GM12878 (cell line): ENCODE measurements around the gene LCAT. TPM values are rescaled to one million over a fixed set of nuclear protein-coding genes. Genes with fewer than 3 reads are reported as not detected.

Source experiments
- ATAC-seq: fragments of 200-7000 bp; cut with Tn5 transposase; 3 replicates; pipeline ENCODE4 v1.9.1; 2020; ENCODE audit warnings: mild to moderate bottlenecking, moderate library complexity
- BruUV-seq: library from RNA; stranded (reverse); fragments of 400-500 nt; replicated peaks from 2 replicates; lab custom pipeline; 2021; lab: Mats Ljungman, UMichigan
- CTCF ChIA-PET: fragments of 300-600 bp; sonication (Branson Sonifier 250); formaldehyde crosslinking; extraction: SDS; loops from one replicate; lab custom pipeline; 2021; ENCODE audit warnings: inconsistent platforms; lab: Yijun Ruan, JAX
- POLR2A ChIA-PET: fragments of 350-600 bp; formaldehyde crosslinking; extraction: SDS; loops from one replicate; lab custom pipeline; 2021; ENCODE audit warnings: inconsistent platforms; lab: Charles Lee
- RAD21 ChIA-PET: fragments of 300-600 bp; sonication (Branson Sonifier 250); formaldehyde crosslinking; loops from one replicate; lab custom pipeline; 2023; ENCODE audit warnings: antibody characterized with exemption; ENCODE audit not compliant: unreplicated experiment; lab: Charles Lee
- SMC1A ChIA-PET: fragments of 300-600 bp; sonication (Branson Sonifier 250); formaldehyde crosslinking; loops from one replicate; lab custom pipeline; 2023; ENCODE audit not compliant: unreplicated experiment, uncharacterized antibody; lab: Charles Lee
- DNase-seq: peaks from one replicate; pipeline ENCODE4 v3.0.0-alpha.2; 2011; ENCODE audit warnings: low read depth, low spot score
- FAIRE-seq: peaks from 3 replicates; lab custom pipeline; 2011; peaks lifted over from hg19 to GRCh38; lab: Jason Lieb, UNC
- H2AFZ ChIP-seq: 2 replicates; pipeline ENCODE4 v1.6.0; 2011; ENCODE audit warnings: low read depth, low read length, control low read depth; ENCODE audit not compliant: control insufficient read depth
- H3K27ac ChIP-seq: 2 replicates; pipeline ENCODE4 v1.5.1; 2011; ENCODE audit warnings: control low read depth; ENCODE audit not compliant: control insufficient read depth, insufficient read depth
- H3K27me3 ChIP-seq, 2 experiments: replicated peaks in 1 of 2; 2 replicates each; pipeline versions ENCODE4 v1.6.0 to v1.6.1; 2011; ENCODE audit warnings: low read length in 1 of 2; ENCODE audit not compliant: control insufficient read depth in 2 of 2, insufficient read depth in 2 of 2
- H3K36me3 ChIP-seq, 2 experiments: 2 replicates each; pipeline ENCODE4 v1.5.1; 2011; ENCODE audit warnings: low read length in 1 of 2; ENCODE audit not compliant: control insufficient read depth in 2 of 2, insufficient read depth in 2 of 2
- H3K4me1 ChIP-seq: 2 replicates; pipeline ENCODE4 v1.6.1; 2011; ENCODE audit warnings: mild to moderate bottlenecking, low read length, moderate library complexity, mixed read lengths; ENCODE audit not compliant: control insufficient read depth, insufficient read depth
- H3K4me2 ChIP-seq: 2 replicates; pipeline ENCODE4 v1.6.0; 2011; ENCODE audit warnings: control low read depth; ENCODE audit not compliant: control insufficient read depth, insufficient read depth
- H3K4me3 ChIP-seq: fragments of 200-600 bp; sonication (generic); 2 replicates; pipeline ENCODE4 v1.5.1; 2016
- H3K79me2 ChIP-seq: 2 replicates; pipeline ENCODE4 v1.6.0; 2011; ENCODE audit warnings: low read length; ENCODE audit not compliant: control insufficient read depth, insufficient read depth
- H3K9ac ChIP-seq: 2 replicates; pipeline ENCODE4 v1.8.0; 2011; ENCODE audit warnings: low read length, control low read depth, mixed read lengths; ENCODE audit not compliant: control insufficient read depth, insufficient read depth
- H3K9me3 ChIP-seq: replicated peaks from 3 replicates; pipeline ENCODE4 v1.5.1; 2011; ENCODE audit warnings: mild to moderate bottlenecking, low read length; ENCODE audit not compliant: control insufficient read depth, insufficient read depth
- H4K20me1 ChIP-seq: 2 replicates; pipeline ENCODE4 v1.6.0; 2011; ENCODE audit not compliant: control insufficient read depth, insufficient read depth
- BHLHE40 ChIP-seq, 2 experiments: fragments of 450-650 bp in 1 of 2; IDR thresholded peaks; 2 replicates each; pipeline ENCODE4 v1.6.1; 2011 to 2017; ENCODE audit warnings: low read depth in 2 of 2, borderline replicate concordance in 1 of 2, improper control_type of control experiment in 1 of 2, low read length in 1 of 2, mild to moderate bottlenecking in 1 of 2
- CHD2 ChIP-seq: IDR thresholded peaks from 2 replicates; pipeline ENCODE4 v1.6.1; 2011; ENCODE audit warnings: low read depth, low read length, improper control_type of control experiment, borderline replicate concordance
- ELK1 ChIP-seq: IDR thresholded peaks from 2 replicates; pipeline ENCODE4 v1.6.1; 2012; ENCODE audit warnings: low read depth, low read length, improper control_type of control experiment
- IRF4 ChIP-seq: IDR thresholded peaks from 2 replicates; pipeline ENCODE4 v1.6.1; 2011; ENCODE audit warnings: low read depth, low read length
- KLF5 ChIP-seq: fragments of 450-650 bp; IDR thresholded peaks from 2 replicates; pipeline ENCODE4 v1.6.1; 2014; ENCODE audit warnings: mild to moderate bottlenecking; ENCODE audit not compliant: partially characterized antibody
- RAD21 ChIP-seq: IDR thresholded peaks from 2 replicates; pipeline ENCODE4 v1.6.1; 2011; ENCODE audit warnings: mild to moderate bottlenecking, low read depth, low read length, moderate library complexity; ENCODE audit not compliant: insufficient read depth
- SPI1 ChIP-seq: IDR thresholded peaks from 2 replicates; pipeline ENCODE4 v1.6.1; 2011; ENCODE audit warnings: low read depth, mild to moderate bottlenecking, low read length, moderate library complexity, borderline replicate concordance; ENCODE audit not compliant: insufficient read depth
- SUPT20H ChIP-seq: IDR thresholded peaks from 2 replicates; pipeline ENCODE4 v1.6.1; 2011; ENCODE audit warnings: low read depth, mild to moderate bottlenecking, low read length, moderate library complexity, borderline replicate concordance; ENCODE audit not compliant: control insufficient read depth
- ZNF274 ChIP-seq: IDR thresholded peaks from one replicate; pipeline ENCODE4 v1.8.0; 2011; ENCODE audit not compliant: insufficient read length, insufficient read depth
- WGBS: methylation state at CpG from one replicate; pipeline ENCODE4 v1.1.6; 2016; ENCODE audit warnings: low lambda C conversion rate; ENCODE audit not compliant: insufficient replicate concordance, insufficient coverage; ENCODE audit errors: missing lambda C conversion rate; 5-methylcytosine and 5-hydroxymethylcytosine counted together
- in situ Hi-C: fragments of 300-500 bp; cut with MboI; formaldehyde crosslinking; loops from 9 replicates; pipeline ENCODE4 v1.14.3; 2018; ENCODE audit warnings: mixed read lengths
- intact Hi-C: fragments of 100-400 bp; cut with micrococcal nuclease; formaldehyde crosslinking; loops from one replicate; pipeline ENCODE4 v1.14.2; 2022; ENCODE audit not compliant: unreplicated experiment
- polyA plus RNA-seq, 11 experiments: library from polyadenylated mRNA; depleted of rRNA in 4 of 11; unstranded in 6 of 11; stranded (reverse) in 5 of 11; fragments of >200 nt; fragmentation: Nextera tagmentation in 4 of 11; fragmentation: Illumina TruSeq in 1 of 11; extraction: Ambion mirVana in 4 of 11; extraction: Trizol in 1 of 11; gene quantifications; 1 replicate in 1 of 11; 2 replicates in 10 of 11; pipeline versions ENCODE4 v1.2.1 to v1.2.3, GENCODE V29; 2011 to 2016; ENCODE audit warnings: inconsistent platforms in 2 of 11, missing spikeins in 2 of 11, low read depth in 1 of 11
- total RNA-seq, 4 experiments: library from RNA; depleted of rRNA in 3 of 4; stranded (reverse); fragments of >200 nt in 3 of 4; fragmentation: Illumina TruSeq in 1 of 4; extraction: Trizol in 1 of 4; gene quantifications; 2 replicates each; pipeline versions ENCODE4 v1.2.1 to v1.2.3, GENCODE V29; 2013 to 2021
- TF ChIP-seq, protein P1 (sequence below), 3 experiments: IDR thresholded peaks in 2 of 3; conservative IDR thresholded peaks in 1 of 3; 2 replicates each; pipeline ENCODE4 v1.5.1; 2011; ENCODE audit warnings: low read depth in 3 of 3, low read length in 3 of 3, mild to moderate bottlenecking in 3 of 3, control low read depth in 2 of 3, moderate library complexity in 2 of 3, inconsistent platforms in 1 of 3, mixed read lengths in 1 of 3; ENCODE audit not compliant: control insufficient read depth in 2 of 3, insufficient read depth in 1 of 3; ENCODE audit errors: extremely low read depth in 1 of 3
- TF ChIP-seq, protein P2 (sequence below): IDR thresholded peaks from 2 replicates; pipeline ENCODE4 v1.6.1; 2011; ENCODE audit warnings: borderline replicate concordance, low read depth, mild to moderate bottlenecking, moderate library complexity, mixed read lengths, low read length; ENCODE audit not compliant: insufficient read depth; ENCODE audit errors: extremely low read length

Gene LCAT
- total and polyA plus RNA-seq, 10 of the 15 experiments (the other 5 are each of a cell fraction or from before 2014, with no cell fraction given): 0.61 to 11.7 (median 3.3) TPM

DNA sequence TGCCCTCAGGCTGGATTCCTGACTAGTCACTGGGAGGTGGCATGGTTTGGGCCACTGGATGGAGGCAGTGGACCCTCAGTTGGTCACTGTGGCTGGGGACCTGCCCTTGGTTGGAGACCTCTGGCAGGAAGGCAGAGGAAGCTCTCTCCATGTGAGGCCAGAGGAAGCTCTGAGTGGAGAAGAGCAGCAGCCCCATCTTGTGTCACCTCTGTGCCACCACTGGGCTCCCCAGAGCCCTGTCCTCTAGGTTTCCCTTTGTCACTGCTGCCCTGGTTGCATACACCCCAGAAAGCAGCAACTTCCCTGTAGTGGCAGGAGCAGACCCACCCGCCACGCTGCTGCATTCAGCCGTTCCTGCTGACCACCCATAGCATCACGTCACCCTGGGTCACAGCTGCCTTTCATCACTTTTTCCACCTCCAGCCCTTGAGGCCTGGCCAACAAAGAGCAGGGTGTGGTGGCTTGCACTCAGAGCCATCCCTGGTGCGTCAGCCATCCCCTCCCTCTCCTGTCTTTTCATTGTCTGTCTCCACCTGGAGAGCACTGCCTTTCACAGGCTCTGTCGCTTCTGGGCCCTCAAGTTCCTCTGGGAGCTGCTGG is 24.2 kb downstream of the LCAT start:
- Histone ChIP-seq H2AFZ (no peak overlapping the region), H3K79me2 (no peaks in the 10 kb centered on the region), H3K27me3 (no peaks in the 10 kb centered on the region), H3K36me3 (peaks cover 0 to 3% of the 10 kb centered on the region in 2 experiments; a peak in 1 of 4 replicates), H3K4me1 (no peaks in the 10 kb centered on the region), H3K27ac (no peak overlapping the region), H3K4me2 (no peak overlapping the region), H3K9ac (no peak overlapping the region), H4K20me1 (no peaks in the 10 kb centered on the region), H3K9me3 (no peaks in the 10 kb centered on the region), H3K4me3 (no peak overlapping the region)
- ATAC-seq (peak; percentile 66), FAIRE-seq (no peak), DNase-seq (no peak)
- no TSS peak for BruUV-seq
- RAD21 ChIA-PET: no interaction called here
- intact Hi-C loops: loop anchor here (10.0 kb wide), 1 partner anchor 395 kb away; the partner anchor contains the start of gene RIPOR1
- POLR2A ChIA-PET: no interaction called here
- WGBS: 99% methylated on average over 6 of the region's 6 CpGs
- CTCF ChIA-PET: interaction anchor here (0.6 to 2.0 kb wide), 8 partner anchors 17 to 399 kb away, joined by 3 to 7 read pairs (median 4); partner anchors contain the start of gene PSMB10
- SMC1A ChIA-PET: interaction anchor here (1.0 kb wide), 1 partner anchor 16 kb away, joined by 4 read pairs; no protein-coding TSS in a partner anchor
- in situ Hi-C loops: no loop called here
- no peak for TF ChIP-seq IRF4
- TF ChIP-seq RAD21: peak; percentile 12; the same call in 1 of the 2 replicates
- TF ChIP-seq, protein P1, sequence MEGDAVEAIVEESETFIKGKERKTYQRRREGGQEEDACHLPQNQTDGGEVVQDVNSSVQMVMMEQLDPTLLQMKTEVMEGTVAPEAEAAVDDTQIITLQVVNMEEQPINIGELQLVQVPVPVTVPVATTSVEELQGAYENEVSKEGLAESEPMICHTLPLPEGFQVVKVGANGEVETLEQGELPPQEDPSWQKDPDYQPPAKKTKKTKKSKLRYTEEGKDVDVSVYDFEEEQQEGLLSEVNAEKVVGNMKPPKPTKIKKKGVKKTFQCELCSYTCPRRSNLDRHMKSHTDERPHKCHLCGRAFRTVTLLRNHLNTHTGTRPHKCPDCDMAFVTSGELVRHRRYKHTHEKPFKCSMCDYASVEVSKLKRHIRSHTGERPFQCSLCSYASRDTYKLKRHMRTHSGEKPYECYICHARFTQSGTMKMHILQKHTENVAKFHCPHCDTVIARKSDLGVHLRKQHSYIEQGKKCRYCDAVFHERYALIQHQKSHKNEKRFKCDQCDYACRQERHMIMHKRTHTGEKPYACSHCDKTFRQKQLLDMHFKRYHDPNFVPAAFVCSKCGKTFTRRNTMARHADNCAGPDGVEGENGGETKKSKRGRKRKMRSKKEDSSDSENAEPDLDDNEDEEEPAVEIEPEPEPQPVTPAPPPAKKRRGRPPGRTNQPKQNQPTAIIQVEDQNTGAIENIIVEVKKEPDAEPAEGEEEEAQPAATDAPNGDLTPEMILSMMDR (IDR thresholded peaks at IDR 0.05 in 2 of 3, conservative IDR thresholded peaks at IDR 0.05 in 1 of 3; ENCODE audit: control insufficient read depth in 2 of 3, extremely low read depth in 1 of 3, insufficient read depth in 1 of 3, low read depth in 3 of 3, low read length in 3 of 3): peak in 2 of 3 experiments; percentile 21 to 24; a peak in 2 of 6 replicates

GRCh38 chr16:67917852-67918236 is 26.1 kb downstream of the LCAT start:
- in situ Hi-C loops: no loop called here
- no peak for TF ChIP-seq ELK1
- TF ChIP-seq, protein P2, sequence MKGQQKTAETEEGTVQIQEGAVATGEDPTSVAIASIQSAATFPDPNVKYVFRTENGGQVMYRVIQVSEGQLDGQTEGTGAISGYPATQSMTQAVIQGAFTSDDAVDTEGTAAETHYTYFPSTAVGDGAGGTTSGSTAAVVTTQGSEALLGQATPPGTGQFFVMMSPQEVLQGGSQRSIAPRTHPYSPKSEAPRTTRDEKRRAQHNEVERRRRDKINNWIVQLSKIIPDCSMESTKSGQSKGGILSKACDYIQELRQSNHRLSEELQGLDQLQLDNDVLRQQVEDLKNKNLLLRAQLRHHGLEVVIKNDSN: no peak
- no peak for TF ChIP-seq SUPT20H
- TF ChIP-seq CHD2: no peak
- TF ChIP-seq ZNF274: no peak
- no peak for TF ChIP-seq SPI1
- TF ChIP-seq BHLHE40 (IDR thresholded peaks at IDR 0.05; ENCODE audit: borderline replicate concordance in 1 of 2, low read depth in 2 of 2, low read length in 1 of 2): no peak
- TF ChIP-seq KLF5: no peak

More at GRCh38 chr16:67917852-67918236, 26.1 kb downstream of the LCAT start:
- Histone ChIP-seq H3K27me3 (no peaks in the 10 kb centered on the region), H3K27ac (no peak overlapping the region), H3K36me3 (peaks cover 0 to 3% of the 10 kb centered on the region in 2 experiments; a peak in 1 of 4 replicates), H3K9ac (no peak overlapping the region), H3K4me1 (no peaks in the 10 kb centered on the region), H3K79me2 (no peaks in the 10 kb centered on the region), H2AFZ (no peak overlapping the region), H4K20me1 (no peaks in the 10 kb centered on the region), H3K4me2 (no peak overlapping the region), H3K4me3 (no peak overlapping the region), H3K9me3 (no peaks in the 10 kb centered on the region)
- ATAC-seq (peak; percentile 33; the same call in 1 of the 3 replicates), DNase-seq (no peak), FAIRE-seq (no peak)
- ChIA-PET POLR2A (no interaction called here), SMC1A (interaction anchor here (1.1 kb wide), 1 partner anchor 245 kb away, joined by 3 read pairs; no protein-coding TSS in a partner anchor), RAD21 (no interaction called here), CTCF (no interaction called here)
- BruUV-seq: no TSS peak
- 65% methylated on average over 4 of the region's 4 CpGs for WGBS
- intact Hi-C loops: no loop called here
